ENCODE data around the gene KCNG2.
"Not testable (repeated sequence)": the region's sequence is repeated elsewhere in the genome, so short reads cannot be mapped to it uniquely, and the experiment has no call there.

KCNG2 gene, protein sequence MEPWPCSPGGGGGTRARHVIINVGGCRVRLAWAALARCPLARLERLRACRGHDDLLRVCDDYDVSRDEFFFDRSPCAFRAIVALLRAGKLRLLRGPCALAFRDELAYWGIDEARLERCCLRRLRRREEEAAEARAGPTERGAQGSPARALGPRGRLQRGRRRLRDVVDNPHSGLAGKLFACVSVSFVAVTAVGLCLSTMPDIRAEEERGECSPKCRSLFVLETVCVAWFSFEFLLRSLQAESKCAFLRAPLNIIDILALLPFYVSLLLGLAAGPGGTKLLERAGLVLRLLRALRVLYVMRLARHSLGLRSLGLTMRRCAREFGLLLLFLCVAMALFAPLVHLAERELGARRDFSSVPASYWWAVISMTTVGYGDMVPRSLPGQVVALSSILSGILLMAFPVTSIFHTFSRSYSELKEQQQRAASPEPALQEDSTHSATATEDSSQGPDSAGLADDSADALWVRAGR

GRCh38 chr18:79797518-79798345, at the start of gene KCNG2:
TSS of gene KCNG2 (plus strand) at chr18:79797938. CDS start at chr18:79863668, 65,730 bp downstream.
- DNase-seq (ENCODE audit: low spot score), result no peak

GRCh38 chr18:79748321-79749180, 49.2 kb upstream of the KCNG2 start:
- no peak for DNase-seq (ENCODE audit: low spot score)

GRCh38 chr18:79749251-79750191, 48.2 kb upstream of the KCNG2 start:
- no peak for DNase-seq (ENCODE audit: low spot score)

DNA sequence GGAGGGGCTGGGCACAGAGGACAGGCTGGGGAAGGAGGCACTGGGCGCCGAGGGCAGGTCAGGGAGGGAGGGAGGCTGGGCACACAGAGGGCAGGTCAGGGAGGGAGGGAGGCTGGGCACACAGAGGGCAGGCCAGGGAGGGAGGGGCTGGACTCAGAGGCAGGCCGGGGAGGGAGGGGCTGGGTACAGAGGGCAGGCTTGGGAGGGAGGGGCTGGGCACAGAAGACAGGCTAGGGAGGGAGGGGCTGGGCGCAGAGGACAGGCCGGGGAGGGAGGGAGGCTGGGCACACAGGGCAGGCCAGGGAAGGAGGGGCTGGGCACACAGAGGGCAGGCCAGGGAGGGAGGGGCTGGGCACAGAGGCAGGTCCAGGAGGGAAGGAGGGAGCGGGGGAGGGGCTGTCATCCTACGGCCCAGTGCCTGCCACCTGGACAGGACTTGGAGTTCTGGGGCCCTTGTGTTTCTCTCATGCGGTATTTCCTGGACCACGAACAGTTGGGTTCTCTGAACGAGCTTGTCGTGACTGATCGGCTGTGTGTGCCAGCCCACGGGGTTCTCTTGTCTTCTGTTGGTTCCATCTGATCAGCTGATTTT, 46.7 kb upstream of the KCNG2 start:
- DNase-seq (ENCODE audit: low spot score), result no peak

DNA sequence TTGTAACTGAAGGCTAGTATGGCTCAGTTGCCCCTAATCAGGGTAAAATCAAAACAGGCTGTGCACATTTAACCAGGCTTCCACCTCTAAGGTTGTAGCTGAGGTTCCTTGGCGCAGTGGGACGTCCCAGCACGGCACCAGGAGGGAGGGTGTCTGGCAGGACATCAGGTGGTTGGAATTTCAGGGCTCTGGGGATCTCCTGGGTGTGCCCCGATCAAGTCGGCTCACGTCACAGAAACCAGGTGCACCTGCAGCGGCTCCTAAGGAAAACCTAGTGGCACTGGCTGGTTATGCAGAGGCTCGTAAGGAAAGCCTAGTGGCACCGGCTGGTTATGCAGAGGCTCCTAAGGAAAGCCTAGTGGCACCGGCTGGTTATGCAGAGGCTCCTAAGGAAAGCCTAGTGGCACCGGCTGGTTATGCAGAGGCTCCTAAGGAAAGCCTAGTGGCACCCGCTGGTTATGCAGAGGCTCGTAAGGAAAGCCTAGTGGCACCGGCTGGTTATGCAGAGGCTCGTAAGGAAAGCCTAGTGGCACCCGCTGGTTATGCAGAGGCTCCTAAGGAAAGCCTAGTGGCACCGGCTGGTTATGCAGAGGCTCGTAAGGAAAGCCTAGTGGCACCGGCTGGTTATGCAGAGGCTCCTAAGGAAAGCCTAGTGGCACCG, 45.7 kb upstream of the KCNG2 start:
- DNase-seq (ENCODE audit: low spot score), result not testable (repeated sequence)

GRCh38 chr18:79752946-79753345, 44.8 kb upstream of the KCNG2 start:
- peak; percentile 35 for DNase-seq (ENCODE audit: low spot score)

- no peak for DNase-seq (ENCODE audit: low spot score)
These were observed 44.3 kb upstream of the KCNG2 start for GRCh38 chr18:79753391-79753851.

- no peak for DNase-seq (ENCODE audit: low spot score)
These were observed 43.5 kb upstream of the KCNG2 start for GRCh38 chr18:79754022-79754761.

DNA sequence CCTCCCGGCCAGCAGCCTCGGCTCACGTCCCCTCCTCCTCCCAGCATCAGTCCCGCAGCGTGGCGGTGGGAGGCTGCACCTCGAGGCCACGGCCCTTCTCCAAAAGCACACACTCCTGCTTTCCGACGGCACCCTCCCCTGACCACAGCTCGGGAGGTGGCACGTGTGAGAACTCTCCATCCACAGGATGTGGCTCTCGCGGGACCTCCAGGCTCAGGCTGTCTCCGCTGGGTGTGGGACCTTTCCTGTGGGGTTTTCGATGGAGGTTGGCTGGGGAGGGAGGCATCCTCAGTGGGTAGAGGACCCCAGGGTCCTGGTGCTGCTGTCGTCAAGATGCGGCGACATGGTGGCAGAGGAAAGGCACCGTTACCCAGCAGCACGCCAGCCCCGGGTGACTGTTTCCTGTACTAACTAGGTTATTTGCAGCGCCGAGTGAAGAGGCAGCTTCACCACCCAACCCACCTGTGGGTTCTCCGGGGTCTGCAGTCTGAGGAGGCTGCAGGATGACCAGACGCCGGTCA, 42.8 kb upstream of the KCNG2 start:
- no peak for DNase-seq (ENCODE audit: low spot score)

- DNase-seq (ENCODE audit: low spot score), result no peak
These were observed 42.1 kb upstream of the KCNG2 start for GRCh38 chr18:79755496-79756142.

DNA sequence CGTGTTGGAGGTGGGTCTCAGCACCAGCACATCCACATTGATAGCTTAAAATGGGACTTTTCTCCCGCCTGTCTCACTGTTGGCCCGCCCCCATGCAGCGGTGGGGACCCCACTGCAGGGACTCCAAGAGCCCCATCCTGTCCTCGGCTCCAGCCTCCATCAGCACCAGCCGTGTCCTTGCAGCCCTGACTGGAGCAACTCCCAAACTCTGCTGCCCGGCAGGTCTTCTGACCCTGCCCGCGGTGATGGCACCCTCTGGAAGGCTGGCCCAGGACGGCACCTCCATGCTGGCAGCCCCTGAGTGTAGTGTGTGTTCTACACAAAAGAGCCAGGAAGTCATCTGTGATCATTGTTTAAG, 41.6 kb upstream of the KCNG2 start:
- DNase-seq (ENCODE audit: low spot score), result no peak

DNA sequence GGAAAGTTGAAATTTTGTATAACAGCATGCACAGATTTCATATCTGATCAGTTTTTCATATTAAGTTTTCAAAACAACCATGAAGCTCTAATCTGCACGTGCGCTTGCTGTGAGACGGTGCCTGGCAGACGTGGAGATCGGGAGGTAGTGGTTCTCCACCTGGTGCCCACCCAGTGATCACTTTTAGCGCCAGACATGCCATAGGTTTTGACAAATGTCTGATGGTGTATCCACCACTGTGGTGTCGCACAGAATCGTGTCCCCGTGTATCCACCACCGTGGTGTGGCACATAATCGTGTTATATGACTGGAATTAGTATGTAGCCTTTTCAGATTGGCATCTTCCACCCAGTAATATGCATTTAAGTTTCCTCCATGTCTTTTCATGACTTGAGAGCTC, 40.9 kb upstream of the KCNG2 start:
- no peak for DNase-seq (ENCODE audit: low spot score)

- no peak for DNase-seq (ENCODE audit: low spot score)
These were observed 37.4 kb upstream of the KCNG2 start for GRCh38 chr18:79760348-79760747.

- no peak for DNase-seq (ENCODE audit: low spot score)
These were observed 36.9 kb upstream of the KCNG2 start for GRCh38 chr18:79760881-79761280.

- peak; percentile 28 for DNase-seq (ENCODE audit: low spot score)
These were observed 34.3 kb upstream of the KCNG2 start for GRCh38 chr18:79763407-79763806.

DNA sequence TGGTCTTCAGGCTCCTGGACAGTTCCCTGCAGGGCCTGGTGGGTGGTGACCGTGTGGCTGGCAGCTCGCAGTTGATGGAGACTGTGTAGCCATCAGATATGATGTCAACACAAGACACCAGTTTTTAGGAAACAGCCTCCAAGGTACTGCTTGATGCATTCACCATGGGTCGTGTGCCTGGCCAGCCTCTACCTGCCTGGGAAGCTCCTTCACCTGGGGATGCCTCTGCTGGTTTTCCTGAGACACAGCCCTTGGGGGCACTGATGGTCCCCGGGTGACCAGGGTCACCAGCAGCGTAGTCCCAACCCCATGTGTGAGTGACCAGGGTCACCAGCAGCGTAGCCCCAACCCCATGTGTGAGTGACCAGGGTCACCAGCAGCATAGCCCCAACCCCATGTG, 33.6 kb upstream of the KCNG2 start:
- no peak for DNase-seq (ENCODE audit: low spot score)

- DNase-seq (ENCODE audit: low spot score), result no peak
These were observed 32.1 kb upstream of the KCNG2 start for GRCh38 chr18:79765491-79766245.

DNA sequence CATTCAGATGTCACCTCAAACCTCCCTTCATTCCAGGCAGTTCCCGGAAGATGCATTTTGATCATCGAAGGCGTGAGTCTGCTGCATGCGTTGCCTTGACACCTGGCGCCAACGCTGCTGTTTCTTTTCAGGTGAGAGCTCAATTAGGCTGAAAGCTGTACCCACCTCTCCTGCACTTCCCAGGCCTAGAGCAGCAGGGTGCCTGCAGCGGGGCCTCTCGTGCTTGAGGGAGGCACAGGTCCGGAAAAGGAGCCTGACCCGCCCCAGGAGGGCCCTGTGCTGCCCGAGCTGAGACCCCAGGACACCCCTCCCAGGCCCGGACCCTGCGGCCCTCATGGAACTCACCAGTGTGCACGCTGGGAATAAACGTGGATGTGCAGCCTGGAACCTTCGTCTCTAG, 31.4 kb upstream of the KCNG2 start:
- no peak for DNase-seq (ENCODE audit: low spot score)

All from RKO (cell line).